OCI-M2 (cell line): ENCODE data around the gene APOA4.

Experiments
- DNase-seq: peaks from one replicate; lab custom pipeline; 2025; ENCODE audit not compliant: unreplicated experiment; lab: John Stamatoyannopoulos, UW

APOA4 gene

DNA sequence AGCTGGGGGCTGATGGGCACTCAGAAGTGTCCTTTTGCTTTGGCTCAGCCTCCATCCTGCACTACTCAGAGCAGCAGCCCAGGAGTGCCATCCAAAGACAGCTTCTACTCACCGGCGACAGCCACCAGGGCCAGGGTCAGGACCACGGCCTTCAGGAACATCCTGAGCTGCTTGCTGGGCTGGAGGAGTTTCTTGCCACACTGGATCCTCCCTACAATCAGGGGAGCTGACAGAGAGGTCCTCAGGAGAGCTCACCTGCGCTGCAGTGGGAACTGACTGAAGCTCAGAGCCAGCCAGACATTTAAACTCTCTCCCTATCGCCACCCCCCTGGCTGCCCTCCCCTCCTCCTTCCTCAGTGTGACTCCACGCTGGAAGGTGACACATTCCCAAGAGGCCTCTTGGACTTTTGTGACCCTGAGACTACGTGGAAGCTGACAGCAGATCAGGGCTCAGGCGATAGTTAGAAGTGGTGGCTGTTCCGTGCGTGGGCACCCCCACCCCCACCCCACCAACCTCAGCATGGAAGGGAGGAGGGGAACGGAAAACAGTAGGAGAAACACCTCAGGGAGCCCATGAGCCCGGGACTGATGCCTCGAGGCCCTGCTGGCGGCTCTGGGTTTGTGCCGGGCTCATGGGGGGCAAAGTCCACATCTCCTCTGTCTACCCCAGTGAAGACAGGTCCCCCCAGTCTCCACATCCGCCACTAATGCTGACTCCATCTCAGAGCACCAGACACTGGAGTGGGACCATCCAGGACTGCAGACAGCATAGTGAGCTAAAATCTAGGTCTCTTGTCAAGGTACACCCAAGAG, at the start of gene APOA4:
Gene APOA4, minus strand, starts transcription at position 274 of the 813 bp plus-strand sequence. Its CDS starts 113 bp downstream, at position 161.
- DNase-seq, result no peak

DNA sequence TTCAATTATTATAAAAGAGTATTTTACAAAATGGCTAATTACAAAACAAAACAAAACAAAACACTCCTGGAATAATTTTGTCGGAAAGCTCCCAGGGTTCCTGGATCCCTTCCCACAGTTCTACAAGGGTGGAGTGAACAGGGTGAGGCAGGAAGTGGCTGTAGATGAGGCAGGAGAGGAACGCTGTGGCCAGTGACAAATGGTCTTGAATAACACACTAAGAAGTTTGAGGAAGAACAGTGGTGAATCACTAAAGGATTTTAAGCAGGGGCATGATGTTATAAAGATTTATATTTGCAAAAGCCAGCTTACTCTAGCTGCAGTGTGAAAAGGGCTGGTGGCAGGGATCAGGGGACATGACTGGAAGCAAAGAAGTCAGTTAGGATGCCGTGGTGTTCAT, 48.1 kb upstream of the APOA4 start:
- no peak for DNase-seq

DNA sequence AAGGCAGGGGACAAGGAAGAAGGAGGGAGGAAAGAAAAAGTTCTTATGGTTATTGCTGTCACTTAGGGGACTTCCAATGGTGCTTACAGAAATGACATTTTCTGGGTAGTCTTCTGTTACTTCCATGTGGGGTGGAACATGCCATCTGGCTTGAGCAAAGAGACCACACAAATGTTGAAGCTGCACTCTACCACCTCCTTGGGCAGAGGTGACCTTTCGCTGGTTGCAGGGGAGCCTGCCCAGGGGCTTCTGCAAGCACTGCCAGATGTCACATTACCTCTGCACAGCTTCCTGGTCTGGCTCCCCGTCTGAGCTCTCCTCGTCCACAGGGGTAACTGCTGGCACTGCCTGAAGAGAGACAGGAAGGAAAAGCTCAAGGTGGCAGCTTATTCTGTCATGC, 47.0 kb upstream of the APOA4 start:
- DNase-seq, result no peak

DNA sequence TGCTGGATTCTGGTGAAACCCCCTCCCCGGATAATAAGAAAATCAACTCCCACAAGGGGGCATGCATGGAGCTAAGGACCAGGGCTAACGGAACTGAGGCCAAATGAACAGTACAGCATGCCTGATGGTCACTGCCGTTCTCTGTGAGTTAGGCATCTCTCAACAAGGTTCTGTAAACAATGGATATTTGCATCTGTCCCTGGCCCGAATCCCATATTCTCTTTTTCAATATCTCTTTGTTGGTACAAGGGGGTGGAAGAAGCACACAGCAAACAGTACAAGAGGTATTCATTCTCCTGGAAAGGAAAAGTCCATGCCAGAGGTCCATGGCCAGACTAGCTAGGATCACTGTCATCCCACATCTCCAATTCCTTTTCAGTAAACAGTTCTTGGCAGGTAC, 46.5 kb upstream of the APOA4 start:
- DNase-seq, result no peak

DNA sequence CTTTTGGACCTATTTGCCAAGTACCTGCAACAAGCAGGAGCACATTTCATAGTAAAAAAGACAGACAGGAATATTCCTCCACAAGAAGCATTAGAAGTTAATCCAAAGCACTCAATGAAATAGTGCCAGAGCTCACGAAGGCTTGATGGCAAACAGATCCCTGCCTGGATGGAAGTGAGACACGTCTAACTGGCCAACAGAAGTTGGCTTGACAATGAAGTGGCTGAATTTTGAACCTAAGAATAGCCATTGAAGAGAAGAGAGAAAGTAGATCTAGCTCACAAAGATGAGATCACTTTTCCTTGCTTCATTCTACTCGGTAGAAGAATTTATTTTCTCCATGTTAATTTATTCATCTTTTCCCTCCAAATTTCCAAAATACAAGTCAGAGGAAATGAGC, 45.0 kb upstream of the APOA4 start:
- DNase-seq, result no peak

DNA sequence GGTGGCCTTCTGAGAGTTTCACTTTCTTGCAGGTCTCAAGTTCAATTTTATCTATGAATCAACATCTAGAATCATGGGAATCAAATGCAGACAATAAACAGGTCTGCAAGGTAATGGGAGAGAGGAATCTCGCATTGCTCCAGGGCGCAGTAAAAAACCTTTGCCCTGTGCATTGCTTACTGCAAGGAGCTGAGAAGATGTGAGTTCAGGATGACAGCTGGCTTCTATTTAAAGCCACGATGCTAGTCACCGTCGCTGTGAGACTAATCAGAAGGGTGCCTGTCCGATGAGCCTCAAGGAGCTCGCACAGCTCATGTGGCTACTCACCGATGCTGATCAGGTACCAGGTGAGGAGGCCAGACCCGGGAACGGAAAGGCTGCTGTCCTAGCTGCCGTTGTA, 44.5 kb upstream of the APOA4 start:
- DNase-seq, result no peak

DNA sequence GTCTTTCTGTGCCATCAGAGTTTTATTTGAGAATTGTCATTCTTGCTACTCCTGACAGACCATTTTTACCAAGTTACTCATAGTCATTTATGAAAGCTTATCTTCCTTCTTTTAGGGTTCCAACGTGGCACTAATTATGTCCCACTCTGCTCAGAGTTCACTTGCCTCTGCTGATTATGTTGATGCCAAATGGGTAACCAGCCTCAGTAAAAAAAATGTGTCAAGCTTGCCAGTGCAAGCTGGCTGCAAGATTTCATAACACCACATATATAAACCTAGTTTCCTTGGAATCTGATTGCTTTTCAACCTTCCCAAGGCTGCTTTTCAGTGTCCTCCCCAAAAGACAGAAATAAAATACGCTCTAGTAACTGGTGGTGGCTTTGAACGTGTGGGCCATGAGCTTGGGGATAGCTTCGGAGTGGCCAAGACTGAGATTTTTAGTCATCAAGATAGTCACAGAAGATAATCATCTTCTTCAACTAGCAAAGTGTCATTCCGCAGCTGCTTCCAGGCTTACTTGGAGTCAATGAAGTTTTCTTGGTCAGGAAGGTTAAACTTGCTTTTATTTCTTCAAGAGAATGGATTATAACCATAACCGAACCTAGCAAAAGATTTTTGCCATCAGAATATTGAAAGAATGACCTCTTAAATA, 43.8 kb upstream of the APOA4 start:
- DNase-seq, result no peak

DNA sequence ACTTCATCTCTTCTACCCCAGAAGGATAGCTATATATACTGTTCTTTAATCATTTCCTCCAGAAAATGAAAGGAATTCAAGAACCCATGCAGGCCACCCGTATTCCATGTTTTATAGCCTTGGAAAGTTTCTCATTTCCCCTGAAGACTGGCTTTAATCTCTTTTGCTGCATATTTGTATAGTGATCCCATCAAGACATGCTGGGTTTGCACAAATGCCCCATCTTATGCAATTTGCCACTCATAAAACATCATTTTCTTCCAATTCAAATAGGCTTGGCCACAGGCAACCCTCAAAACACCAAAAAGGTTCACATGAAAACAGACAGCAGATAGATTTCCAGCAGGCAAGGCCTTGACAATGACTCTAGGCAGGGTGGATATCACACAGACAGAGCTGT, 42.6 kb upstream of the APOA4 start:
- DNase-seq, result no peak

DNA sequence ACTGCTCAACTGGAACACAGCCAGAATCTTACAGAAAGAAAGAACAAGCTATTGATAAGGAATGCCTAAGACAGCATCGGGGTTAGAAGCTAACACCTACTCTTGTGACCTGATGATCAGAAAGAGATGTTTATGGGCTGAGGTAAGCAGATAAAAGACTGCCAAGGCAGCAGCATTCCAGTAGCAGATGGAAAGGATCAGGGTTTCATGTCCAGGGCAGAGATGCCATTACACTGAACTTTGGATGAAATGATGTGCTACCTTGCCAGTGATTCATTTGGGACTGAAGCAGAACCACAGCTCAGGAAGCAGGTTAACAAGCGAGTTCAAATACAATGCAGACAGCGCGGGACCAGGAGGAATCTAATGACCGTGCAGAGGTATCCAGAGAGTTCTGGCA, 41.4 kb upstream of the APOA4 start:
- no peak for DNase-seq

DNA sequence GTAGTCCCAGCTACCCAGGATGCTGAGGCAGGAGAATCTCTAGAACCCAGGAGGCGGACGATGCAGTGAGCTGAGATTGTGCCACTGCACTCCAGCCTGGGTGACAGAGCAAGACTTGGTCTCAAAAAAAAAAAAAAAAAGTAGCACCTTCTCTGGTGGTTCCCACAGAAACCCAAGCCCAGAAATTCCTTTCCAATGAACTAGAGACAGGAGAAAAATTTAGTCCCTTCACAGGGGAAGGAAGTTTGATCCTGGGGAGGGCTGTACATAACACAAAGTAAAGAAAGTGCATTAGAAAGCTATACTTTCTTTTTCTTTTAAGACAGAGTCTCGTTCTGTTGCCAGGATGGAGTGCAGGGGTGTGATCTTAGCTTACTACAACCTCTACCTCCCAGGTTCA, 39.8 kb upstream of the APOA4 start:
- no peak for DNase-seq

DNA sequence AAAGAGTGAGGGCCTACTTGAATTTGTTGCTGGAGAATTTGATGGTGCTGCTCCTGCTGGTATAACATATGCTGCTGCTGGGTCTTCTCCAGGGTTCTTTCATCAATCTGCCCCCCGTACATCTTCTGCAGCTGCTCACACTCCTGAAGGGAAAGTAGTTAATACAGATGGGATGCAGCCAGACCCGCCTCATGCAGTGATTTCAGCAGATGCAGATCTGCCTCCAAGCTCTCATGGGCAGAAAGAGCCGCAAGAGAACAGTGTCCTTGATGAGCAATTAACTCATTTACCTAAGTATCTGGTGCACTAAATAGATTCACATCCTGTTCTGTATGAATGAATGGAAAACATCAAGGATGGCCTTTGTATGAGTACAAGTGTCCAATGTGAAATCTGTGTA, 39.1 kb upstream of the APOA4 start:
- no peak for DNase-seq

DNA sequence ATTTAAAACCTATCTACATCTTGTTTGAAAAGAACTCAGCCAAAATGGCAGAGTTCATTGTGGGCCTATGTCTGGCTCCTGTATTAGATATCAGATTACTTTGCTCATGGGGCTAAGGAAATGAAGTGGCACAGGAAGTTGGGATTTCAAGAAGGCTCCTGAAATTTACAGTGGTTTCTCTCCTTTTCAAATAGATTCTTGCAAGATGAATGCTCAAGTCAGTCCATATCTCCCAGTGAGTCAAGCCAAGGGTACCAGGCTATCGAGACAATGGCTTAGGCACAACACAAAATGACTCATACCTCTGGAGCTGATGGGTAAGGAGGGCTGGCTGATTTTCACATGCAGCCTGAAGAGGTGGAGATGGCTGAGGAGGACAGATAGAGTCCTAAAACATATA, 38.4 kb upstream of the APOA4 start:
- DNase-seq, result no peak

DNA sequence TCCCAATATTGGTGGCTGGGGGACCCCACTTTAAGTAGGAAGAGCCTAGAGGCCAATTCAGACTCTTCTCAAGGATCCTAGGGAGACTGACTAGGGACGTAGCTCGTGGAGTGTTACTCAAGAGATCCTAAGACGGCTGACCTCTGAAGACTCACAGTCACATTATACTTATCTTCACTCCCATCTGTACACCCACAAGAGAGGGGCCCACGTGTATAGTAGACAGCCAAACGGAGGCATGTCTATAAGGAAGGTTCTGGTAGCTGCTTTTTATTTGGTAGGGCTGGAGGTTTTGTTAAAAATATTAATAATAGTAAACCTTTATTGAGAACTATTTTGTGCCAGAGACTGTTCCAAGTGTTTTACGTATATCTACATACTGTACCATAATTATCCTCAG, 37.2 kb upstream of the APOA4 start:
- no peak for DNase-seq

DNA sequence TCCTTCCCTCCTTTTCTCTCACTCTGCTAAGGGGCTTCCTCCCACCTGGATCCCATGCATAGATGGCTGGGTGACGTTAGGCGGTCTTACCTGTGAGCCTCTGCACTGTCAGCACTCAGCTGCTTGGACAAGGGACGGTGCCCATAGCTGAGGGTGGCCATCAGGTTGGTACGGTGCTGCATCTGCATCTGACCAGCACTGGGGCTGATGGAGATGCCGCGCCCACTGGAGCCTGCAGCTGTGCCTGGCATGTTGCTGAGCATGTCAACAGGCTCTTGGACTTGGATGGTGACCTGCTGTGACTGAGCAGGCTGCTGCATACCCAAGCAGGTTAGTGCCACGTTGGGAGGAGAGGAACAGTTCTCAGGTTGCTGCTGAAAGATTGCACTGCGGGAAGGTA, 36.1 kb upstream of the APOA4 start:
- no peak for DNase-seq

DNA sequence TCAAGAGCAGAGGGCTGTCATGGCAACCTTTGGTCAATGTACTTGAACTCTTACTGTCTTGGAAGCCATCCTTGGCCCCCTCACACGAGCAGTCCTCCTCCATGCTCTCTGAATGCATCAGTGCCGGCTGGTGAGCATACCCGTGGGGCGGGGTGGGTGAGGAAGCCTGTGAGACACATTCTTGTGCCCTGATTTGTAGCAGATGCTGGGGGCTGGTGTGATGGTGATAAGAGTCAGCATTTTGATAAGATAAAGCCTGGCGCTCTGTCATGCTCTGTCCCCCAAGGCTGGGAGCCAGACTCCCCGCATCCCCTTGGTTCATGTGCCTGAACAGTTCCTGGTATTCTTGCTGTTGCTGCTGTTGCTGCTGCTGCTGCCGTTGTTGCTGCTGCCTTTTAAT, 34.8 kb upstream of the APOA4 start:
- DNase-seq, result no peak

DNA sequence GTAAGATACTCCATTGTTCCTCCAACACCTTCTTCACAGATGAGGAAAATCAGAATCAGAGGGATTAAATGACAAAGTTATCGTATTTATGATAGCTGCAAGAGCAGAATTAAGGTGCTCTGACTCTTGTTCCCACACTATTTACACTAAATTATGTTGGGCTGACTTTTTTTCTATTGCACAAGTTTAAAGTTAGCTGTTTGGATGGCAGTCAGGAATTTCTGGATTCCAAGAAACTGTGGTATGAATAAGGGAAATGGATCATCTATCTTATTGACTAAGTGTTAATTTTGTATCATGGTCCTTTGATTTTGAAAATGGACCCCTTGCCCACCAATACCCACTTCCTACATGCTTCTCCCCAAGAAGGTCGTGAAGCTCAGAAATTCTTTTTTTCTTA, 34.2 kb upstream of the APOA4 start:
- no peak for DNase-seq

DNA sequence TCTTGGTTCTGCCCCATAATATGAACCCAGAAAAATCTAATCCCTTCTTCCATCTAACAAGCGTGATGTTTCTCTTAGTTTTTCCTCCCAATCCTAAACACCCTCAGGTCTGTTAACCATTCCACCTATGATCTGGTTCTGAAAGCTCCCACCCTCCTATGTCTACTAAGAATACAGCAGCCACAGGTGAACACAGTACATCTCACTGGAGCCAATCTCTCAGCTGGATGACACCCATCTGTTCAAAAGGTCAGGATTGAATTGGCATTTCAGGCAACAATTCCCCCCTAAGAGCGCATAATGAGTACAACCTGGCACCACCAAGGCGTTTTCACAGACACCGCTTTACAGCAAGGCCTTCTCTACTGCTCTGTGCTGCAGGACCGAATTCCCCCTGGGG, 33.3 kb upstream of the APOA4 start:
- no peak for DNase-seq

DNA sequence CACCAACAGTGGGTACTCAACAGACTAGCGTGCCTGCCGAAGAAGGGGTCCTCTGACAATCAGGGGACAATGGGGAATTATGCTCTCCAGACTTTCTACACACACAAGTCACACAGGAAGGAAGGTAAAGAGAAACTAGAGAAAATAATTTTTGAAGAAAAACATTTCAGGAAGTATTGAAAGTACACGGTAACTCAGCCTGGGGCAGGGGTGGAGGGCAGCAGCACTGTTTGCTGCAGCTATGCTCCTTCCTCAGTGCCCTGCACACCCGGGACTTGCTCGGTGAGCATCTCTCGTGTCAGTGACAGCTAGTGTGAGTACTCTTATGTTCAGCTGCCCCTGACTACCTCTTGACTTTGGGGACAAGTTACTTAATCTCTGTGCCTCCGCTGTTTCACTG, 32.3 kb upstream of the APOA4 start:
- DNase-seq, result no peak

DNA sequence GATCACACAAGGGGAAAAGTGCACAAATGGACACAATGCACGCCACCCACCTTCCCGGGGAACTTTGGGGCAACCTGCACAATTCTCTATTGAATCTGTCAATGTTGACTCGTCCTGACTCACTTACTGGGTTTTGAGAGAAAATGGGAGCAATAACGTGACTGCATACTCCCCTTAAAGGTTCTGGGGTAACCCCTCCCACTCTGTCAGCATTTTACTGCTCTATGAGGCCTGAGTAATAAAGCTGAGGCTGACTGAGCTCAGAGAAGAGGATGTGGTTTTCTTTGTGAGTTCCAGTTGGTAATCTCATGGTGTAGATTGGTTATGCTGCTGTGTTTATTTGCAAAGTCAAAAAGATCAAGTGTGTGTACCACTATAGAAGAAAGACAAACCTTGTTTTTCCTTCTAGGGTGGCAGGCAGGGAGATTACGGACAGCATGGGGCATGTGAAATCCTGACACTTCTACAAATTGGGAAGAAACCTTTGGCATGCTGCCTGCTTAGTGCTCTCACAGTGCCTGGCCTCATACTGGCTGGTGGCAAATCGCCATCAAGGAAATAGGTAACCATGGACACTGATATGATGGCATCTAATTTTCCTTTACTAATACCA, 30.5 kb upstream of the APOA4 start:
- no peak for DNase-seq

DNA sequence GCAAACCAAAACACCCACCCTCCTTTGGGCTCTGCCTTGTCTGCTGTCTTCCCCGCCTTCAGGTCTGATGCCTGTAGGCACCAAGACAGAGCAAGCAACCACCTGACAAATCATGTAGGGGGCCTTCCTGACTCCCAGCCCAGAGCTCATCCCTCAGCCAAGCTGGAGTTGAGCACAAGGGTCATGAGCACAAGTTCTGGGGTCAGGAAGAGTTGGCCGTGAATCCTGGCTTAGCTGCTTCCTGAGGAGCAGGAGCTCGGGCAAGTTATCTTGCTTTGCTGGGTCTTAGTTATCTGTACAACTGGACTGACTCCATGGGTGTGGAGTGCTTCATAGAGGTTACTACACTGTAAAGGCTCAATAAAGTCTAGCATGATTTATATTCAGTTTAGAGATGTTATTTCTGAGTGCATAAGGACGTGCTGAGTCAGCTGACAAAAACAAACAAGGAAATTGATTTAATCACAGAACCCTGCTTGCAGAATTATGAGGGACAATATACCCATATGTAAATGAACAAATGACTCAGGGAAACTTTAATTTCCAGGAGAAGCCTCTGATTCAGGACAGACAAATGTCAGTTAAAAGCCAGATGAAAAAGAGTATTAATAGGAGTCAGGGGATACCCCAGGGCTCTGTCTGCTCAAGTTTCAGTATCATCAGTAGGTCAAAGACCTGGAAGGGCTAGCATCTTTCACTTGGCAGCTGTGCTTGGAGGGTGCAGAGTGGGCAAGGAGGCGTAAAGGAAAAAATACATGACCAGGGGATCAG, 29.3 kb upstream of the APOA4 start:
- no peak for DNase-seq

DNA sequence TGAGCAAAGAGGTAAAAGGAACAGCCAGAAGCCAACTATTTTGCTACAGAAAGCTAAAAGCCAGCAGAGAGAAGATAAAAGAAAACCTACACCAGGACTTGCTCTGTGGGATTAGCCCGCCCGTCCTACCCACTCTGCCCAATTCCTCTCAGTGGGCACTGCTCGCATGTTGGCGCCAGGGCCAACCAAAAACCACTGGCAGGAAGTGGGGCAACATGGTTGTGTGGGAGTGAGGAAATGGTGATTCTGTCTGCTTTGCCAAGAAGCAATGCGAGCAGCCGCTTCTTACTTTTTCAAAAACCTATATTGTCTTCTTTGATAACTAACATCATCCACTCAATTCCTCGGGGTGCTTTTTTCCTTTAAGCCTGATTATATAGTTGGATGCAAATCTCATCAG, 28.5 kb upstream of the APOA4 start:
- DNase-seq, result no peak

DNA sequence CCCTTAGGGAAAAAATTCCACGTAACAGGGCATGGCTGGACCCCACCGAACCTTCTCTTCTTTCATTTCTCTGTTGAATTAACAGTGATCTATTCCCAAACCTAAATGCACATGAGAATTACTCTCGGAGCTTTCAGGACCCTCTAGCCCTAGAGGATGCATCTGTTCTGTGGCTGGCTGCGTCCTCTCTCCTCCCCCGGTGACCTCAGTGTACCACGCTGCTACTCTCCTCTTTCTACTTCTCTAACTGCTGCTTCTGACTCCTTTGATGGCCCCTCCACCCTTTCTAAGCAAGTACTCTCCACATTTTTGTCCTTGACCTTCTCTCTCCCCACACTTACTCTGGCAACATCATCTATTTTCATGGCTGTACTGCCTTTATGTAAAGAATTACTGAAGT, 26.4 kb upstream of the APOA4 start:
- DNase-seq, result no peak
